Measurements from ENCODE around the gene INSR. TPM values are rescaled to one million over a fixed set of nuclear protein-coding genes. Genes with fewer than 3 reads are reported as not detected.
A peak's percentile ranks its signal among the peaks of the same experiment; 100 is the strongest.

Gene INSR
- total RNA-seq, 2 experiments from 2014 or later: 0.65 to 0.89 TPM

DNA sequence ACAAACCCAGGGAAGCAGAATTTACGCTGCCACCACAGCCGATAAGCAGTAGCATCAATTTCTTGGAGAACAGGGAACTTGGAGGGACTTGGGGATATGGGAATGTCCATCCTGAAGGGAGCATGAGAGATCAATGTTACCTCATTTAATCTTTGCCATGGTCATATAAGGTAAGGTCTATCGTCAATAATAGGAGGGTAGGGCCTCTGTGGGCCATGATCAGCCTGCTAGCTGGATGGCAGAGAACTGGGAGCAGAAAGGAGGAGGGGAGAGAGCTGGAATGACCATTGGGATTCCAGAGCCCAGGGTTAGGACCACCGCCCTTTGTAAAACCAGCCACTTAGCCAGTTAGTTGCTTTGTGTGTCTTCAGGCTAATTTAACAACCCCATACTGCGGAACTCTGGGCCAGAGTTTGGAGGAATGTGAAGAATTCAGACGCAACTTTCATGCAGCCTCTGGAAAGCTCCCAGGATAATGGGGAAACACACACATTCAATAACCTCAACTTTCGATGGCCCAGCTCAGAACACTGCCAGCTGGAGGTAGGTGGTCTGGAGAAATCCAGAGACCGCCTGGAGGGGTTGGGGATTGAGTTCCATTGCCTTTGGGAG is 184.4 kb downstream of the INSR start:
- Mint-ChIP-seq H3K4me1 (no peaks in the 10 kb centered on the region), H3K27me3 (no peaks in the 10 kb centered on the region), H3K9me3 (no peaks in the 10 kb centered on the region), H3K4me3 (no peak overlapping the region), H3K27ac (no peak overlapping the region), H3K36me3 (no peaks in the 10 kb centered on the region)
- DNase-seq (no peak), ATAC-seq (ENCODE audit: low read depth) (no peak)
- POLR2A ChIA-PET: no interaction called here

DNA sequence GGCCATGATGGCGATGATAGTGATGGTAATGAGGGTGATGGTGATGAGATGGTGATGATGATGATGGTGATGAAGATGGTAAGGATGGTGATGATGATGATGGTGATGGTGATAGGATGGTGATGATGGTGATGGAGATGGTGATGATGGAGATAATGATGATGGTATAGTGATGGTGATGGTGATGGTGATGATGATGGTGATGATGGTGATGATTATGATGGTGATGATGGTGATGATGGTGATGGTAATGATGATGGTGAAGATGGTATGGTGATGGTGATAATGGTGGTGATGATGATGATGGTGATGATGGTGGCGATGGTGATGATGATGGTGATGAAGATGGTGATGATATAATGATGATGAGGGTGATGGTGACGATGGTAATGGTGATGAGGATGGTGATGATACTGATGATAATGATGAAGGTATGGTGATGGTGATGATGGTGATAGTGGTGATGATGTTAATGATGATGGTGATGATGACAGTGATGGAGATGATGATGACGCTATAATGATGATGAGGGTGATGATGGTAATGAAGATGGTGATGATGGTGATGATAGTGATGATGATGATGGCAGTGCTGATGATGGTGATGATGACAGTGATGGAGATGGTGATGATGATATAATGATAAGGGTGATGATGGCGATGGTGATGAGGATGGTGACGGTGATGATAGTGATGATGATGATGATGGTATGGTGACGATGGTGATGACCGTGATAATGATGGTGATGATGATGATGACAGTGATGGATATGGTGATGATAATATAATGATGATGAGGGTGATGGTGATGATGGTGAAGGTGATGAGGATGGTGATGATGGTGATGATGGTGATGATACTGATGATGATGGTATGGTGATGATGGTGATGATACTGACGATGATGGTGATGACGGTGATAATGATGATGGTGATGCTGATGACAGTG is 187.2 kb downstream of the INSR start:
- no peak for ATAC-seq (ENCODE audit: low read depth)
- Mint-ChIP-seq H3K36me3 (no peaks in the 10 kb centered on the region), H3K27me3 (no peaks in the 10 kb centered on the region), H3K4me3 (no peak overlapping the region), H3K27ac (no peak overlapping the region), H3K9me3 (no peaks in the 10 kb centered on the region), H3K4me1 (no peaks in the 10 kb centered on the region)
- POLR2A ChIA-PET: no interaction called here
- no peak for DNase-seq

DNA sequence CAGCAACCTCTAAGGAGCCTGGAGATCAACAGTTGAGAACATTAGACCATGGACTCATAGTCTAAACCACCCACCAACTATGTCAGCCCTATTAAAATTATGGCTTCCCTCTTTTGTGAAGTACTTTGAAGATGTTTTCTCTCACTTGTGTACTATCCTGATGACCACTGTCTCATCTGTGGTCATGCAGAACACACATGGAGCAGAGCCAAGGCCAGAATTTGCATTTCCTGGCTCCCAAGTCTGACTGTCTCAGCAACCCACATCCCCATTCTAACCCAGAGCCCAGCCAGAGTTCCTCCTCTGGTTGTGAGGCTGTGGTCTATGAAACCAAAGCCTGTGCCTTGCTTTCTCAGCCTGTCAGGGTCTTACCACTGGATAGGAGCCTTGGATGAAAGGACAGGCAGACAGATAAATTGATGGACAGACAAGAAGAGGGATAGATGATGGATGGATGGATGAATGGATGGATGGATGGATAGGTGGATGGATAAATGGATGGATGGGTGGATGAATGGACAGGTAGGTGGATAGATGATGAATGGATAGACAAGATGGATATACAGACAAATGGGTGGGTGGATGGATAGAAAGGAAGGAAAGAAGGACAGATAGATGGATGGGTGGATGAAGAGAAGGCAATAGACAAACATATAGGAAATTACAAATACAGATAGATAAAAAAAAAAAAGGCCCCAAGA is 189.3 kb downstream of the INSR start:
- H3K4me3 Mint-ChIP-seq: no peak overlapping the region
- DNase-seq (no peak), ATAC-seq (ENCODE audit: low read depth) (no peak)
- POLR2A ChIA-PET: no interaction called here
- H3K4me1 Mint-ChIP-seq: peaks cover 7% of the 10 kb centered on the region
- H3K27ac Mint-ChIP-seq: no peak overlapping the region
- H3K36me3 Mint-ChIP-seq: no peaks in the 10 kb centered on the region
- no peaks in the 10 kb centered on the region for H3K27me3 Mint-ChIP-seq
- H3K9me3 Mint-ChIP-seq: no peaks in the 10 kb centered on the region

DNA sequence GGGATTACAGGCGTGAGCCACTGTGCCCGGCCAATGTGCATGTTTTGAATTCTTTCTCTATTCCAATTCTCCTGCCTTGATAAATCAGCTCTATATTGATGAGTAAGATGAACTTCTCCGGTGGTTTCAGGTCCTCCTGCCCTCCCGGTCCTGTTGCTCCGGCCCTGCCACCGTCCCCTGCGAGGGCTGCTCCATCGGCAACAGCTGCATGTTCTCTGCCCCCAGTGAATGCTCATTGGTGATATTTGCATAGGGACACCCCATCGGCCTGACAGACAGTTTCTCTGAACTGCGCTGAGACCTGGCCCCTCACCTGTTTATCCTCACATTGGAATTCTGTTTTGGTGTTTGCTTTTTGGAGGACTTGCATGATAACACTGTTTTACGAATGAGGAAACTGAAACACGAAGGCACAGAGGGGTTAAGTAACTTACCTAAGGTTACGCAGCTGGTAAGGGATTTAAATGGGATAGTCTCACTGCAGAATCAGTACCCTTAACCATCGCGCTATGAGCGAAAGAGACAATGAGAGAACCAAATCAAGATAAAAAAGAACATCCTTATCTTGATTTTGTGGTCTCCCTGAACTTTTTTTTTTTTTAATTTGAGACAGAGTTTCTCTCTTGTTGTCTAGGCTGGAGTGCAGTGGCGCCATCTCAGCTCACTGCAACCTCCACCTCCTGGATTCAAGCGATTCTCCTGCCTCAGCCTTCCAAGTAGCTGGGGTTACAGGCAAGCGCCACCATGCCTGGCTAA is 192.5 kb downstream of the INSR start:
- peaks cover 11% of the 10 kb centered on the region for H3K9me3 Mint-ChIP-seq
- DNase-seq (no peak), ATAC-seq (ENCODE audit: low read depth) (no peak)
- H3K4me3 Mint-ChIP-seq: peak overlapping the region; percentile 31
- no peaks in the 10 kb centered on the region for H3K27me3 Mint-ChIP-seq
- peaks cover 5% of the 10 kb centered on the region for H3K36me3 Mint-ChIP-seq
- H3K27ac Mint-ChIP-seq: no peak overlapping the region
- POLR2A ChIA-PET: interaction anchor here (0.6 to 0.7 kb wide), 2 partner anchors 203 to 252 kb away, joined by 3 to 4 read pairs; no protein-coding TSS in a partner anchor
- peaks cover 19% of the 10 kb centered on the region for H3K4me1 Mint-ChIP-seq

DNA sequence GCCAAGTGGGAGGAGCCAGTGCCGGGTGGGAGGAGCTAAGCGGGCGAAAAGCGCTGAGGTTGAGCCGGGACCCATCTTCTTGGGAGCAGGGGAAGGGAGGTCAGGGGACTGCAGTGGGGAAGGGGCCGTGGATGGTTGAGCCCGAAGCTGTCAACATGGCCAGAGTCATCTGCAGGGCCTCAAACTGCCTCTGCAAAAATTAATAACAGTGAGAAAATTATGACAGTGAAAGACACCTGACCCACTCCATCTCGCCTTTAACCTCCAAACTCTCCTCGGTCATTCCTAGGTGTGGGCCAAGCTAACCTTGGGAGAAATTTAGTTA is 194.7 kb downstream of the INSR start:
- H3K36me3 Mint-ChIP-seq: peaks cover 9% of the 10 kb centered on the region
- H3K4me3 Mint-ChIP-seq: peak overlapping the region; percentile 85
- ATAC-seq (ENCODE audit: low read depth) (no peak), DNase-seq (no peak)
- H3K27ac Mint-ChIP-seq: peak overlapping the region; percentile 91
- no peaks in the 10 kb centered on the region for H3K27me3 Mint-ChIP-seq
- H3K4me1 Mint-ChIP-seq: peaks cover 19% of the 10 kb centered on the region
- peaks cover 20% of the 10 kb centered on the region for H3K9me3 Mint-ChIP-seq
- POLR2A ChIA-PET: interaction anchor here (0.5 to 3.4 kb wide), 10 partner anchors 13 to 423 kb away, joined by 3 to 47 read pairs (median 4); partner anchors contain the start of genes ARHGEF18 and ZNF557

DNA sequence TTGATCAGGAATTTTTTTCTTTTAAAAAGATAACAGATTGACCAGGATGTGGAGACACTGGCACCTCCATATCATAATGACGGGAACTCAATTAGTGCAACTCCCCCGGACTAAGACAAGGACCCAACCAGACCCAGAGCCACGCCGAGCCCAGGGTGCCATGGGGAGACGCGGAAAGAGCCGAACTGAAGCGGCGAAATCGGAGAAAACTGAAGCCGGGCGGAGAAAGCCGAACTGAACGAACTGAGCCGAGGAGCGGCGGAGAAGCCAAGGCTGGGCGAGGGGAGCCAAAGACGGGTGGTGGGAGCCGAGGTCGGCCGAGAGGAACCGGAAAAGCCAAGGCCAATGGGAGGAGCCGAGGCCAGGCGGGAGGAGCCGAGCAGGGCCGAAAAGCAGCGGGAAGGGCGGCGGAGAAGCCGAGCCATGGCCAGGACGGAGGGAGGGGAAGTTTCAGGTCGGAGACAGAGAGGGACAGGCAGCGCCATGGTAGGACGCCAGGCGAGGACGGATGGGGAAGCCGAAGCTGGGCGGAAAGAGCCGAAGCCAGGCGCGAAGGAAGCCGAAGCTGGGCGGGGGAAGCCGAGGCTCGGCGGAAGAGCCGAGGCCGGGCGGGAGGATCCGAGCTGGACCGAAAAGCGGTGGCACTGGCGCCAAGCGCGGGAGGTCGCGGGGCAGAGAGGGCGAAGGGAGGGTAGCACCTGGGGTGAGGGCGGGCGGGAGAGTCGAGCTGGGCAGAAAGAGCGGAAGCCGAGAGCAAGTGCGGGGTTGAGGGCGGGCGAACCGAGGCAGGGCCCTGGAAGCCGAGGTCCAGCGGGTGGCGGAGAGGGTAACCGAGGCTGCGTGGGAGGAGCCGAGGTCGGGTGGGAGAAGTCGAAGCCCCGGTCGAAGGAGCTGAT is 195.3 kb downstream of the INSR start:
- peak overlapping the region; percentile 85 for H3K4me3 Mint-ChIP-seq
- H3K27ac Mint-ChIP-seq: peak overlapping the region; percentile 91
- peaks cover 20% of the 10 kb centered on the region for H3K9me3 Mint-ChIP-seq
- peaks cover 9% of the 10 kb centered on the region for H3K36me3 Mint-ChIP-seq
- DNase-seq (peak; percentile 91), ATAC-seq (ENCODE audit: low read depth) (peak; percentile 94)
- POLR2A ChIA-PET: interaction anchor here (0.5 to 3.4 kb wide), 10 partner anchors 12 to 424 kb away, joined by 3 to 47 read pairs (median 4); partner anchors contain the start of genes ARHGEF18 and ZNF557
- H3K4me1 Mint-ChIP-seq: peaks cover 19% of the 10 kb centered on the region
- no peaks in the 10 kb centered on the region for H3K27me3 Mint-ChIP-seq

DNA sequence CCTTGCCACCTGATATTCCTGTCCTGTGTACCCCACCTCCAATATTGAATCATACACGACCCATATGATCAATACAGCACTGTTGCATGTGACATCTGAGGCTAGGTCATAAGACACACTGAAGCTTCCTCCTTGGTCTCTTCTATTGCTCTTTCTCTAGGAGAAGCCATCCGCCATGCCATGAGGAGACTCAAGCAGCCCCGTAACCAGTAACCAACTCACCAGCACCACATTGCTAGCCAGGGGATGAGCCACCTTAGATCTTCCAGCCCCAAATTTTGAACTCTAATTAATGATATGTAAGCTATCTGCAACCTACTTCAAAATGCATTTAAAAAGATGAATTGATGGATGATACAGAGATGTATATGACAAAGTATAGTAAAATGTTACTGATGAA is 196.1 kb downstream of the INSR start:
- ATAC-seq (ENCODE audit: low read depth) (no peak), DNase-seq (no peak)
- Mint-ChIP-seq H3K4me3 (peak overlapping the region; percentile 85), H3K4me1 (peaks cover 19% of the 10 kb centered on the region), H3K27me3 (no peaks in the 10 kb centered on the region), H3K9me3 (peaks cover 23% of the 10 kb centered on the region), H3K27ac (peak overlapping the region; percentile 91), H3K36me3 (peaks cover 9% of the 10 kb centered on the region)
- POLR2A ChIA-PET: interaction anchor here (3.4 kb wide), 1 partner anchor 29 kb away, joined by 47 read pairs; the partner anchor contains the start of gene ZNF557

DNA sequence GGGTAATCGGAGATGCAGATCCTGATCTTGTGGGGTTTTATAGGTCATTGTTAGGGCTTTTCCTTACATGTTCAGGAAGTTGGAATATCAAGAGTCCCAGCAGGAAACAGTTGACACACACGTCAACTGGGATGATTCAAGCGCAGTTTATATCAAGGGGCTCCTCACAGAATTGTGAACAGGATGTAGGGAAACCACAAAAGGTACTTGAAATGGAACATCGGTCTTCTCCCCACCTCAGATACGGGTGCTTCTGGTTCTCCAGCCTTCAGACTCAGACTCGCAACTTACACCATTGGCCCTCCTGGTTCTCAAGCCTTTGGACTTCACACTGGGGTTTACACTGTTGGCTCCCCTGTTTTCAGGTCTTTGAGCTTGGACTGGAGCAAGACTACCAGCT is 205.2 kb downstream of the INSR start:
- H3K27me3 Mint-ChIP-seq: no peaks in the 10 kb centered on the region
- H3K36me3 Mint-ChIP-seq: peaks cover 37% of the 10 kb centered on the region
- H3K4me3 Mint-ChIP-seq: no peak overlapping the region
- H3K27ac Mint-ChIP-seq: no peak overlapping the region
- POLR2A ChIA-PET: no interaction called here
- DNase-seq: no peak
- H3K4me1 Mint-ChIP-seq: peaks cover 5% of the 10 kb centered on the region
- H3K9me3 Mint-ChIP-seq: peaks cover 30% of the 10 kb centered on the region
- no peak for ATAC-seq (ENCODE audit: low read depth)

DNA sequence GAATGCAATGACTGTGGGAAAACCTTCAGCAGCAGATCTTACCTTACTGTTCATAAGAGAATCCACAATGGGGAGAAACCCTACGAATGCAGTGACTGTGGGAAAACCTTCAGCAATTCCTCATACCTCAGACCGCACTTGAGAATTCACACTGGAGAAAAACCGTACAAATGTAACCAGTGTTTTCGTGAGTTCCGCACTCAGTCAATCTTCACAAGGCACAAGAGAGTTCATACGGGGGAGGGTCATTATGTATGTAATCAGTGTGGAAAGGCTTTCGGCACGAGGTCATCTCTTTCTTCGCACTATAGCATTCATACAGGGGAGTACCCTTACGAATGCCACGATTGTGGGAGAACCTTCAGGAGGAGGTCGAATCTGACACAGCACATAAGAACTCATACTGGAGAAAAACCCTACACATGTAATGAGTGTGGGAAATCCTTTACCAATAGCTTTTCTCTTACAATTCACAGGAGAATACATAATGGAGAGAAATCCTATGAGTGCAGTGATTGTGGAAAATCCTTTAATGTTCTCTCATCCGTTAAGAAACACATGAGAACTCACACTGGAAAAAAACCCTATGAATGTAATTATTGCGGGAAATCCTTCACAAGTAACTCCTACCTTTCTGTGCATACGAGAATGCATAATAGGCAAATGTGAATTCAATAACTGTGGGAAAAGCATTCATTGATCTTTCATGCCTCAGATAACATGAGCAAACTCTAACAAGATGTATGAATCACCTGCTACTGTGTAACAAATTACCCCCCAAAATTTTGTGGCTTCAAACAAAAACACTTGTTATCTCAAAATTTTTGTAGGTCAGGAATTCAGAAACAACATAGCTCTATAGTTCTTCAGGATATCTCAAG is 210.9 kb downstream of the INSR start:
- POLR2A ChIA-PET: interaction anchor here (1.2 to 1.6 kb wide), 2 partner anchors 14 to 16 kb away, joined by 3 to 7 read pairs; partner anchors contain the start of gene ZNF557
- DNase-seq: no peak

DNA sequence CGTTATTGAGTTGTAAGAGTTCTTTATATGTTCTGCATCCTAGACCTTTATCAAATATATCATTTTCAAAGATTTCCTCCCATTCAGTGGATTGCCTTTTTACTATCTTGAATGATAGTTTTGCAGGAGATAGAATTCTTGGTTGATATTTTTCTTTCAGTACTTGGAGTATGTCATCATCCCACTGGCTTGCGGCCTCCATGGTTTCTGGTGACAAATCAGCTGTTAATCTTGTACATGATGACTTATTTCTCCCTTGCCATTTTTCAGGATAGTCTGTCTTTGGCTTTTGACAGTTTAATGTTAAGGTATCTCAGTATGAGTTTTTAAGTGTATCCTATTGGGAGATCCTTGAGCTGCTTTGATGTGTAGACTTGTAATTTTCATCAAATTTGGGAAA is 216.2 kb downstream of the INSR start:
- DNase-seq (no peak), ATAC-seq (ENCODE audit: low read depth) (no peak)
- H3K27me3 Mint-ChIP-seq: no peaks in the 10 kb centered on the region
- POLR2A ChIA-PET: interaction anchor here (0.9 to 1.8 kb wide), 2 partner anchors 9 to 14 kb away, joined by 4 read pairs; partner anchors contain the start of gene ZNF557
- H3K9me3 Mint-ChIP-seq: peaks cover 40% of the 10 kb centered on the region
- H3K36me3 Mint-ChIP-seq: peaks cover 97% of the 10 kb centered on the region
- peaks cover 2% of the 10 kb centered on the region for H3K4me1 Mint-ChIP-seq
- H3K4me3 Mint-ChIP-seq: no peak overlapping the region
- H3K27ac Mint-ChIP-seq: no peak overlapping the region

More for the DNA sequence above, 210.9 kb downstream of the INSR start:
- Mint-ChIP-seq H3K9me3 (peaks cover 48% of the 10 kb centered on the region), H3K4me1 (peaks cover 2% of the 10 kb centered on the region), H3K27ac (no peak overlapping the region), H3K36me3 (peaks cover 79% of the 10 kb centered on the region), H3K4me3 (no peak overlapping the region), H3K27me3 (no peaks in the 10 kb centered on the region)
- ATAC-seq (ENCODE audit: low read depth): no peak

DNA sequence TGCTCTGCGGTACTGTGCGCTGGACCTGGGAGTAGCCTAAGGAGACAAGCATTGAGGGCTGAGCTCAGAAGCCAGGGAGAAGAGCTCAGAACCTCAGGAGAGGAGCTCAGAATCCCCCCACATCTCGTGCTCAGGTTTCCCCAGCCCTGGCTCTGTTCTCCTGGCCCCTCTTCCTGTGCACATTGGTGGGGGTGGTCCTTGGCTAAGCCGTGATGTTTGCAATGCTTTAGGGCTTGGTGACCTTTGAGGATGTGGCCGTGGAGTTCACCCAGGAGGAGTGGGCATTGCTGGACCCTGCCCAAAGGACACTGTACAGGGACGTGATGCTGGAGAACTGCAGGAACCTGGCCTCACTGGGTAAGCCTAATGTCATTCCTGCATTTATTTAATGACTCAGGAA is 218.1 kb downstream of the INSR start:
- POLR2A ChIA-PET: interaction anchor here (0.7 to 1.8 kb wide), 3 partner anchors 16 to 1857 kb away, joined by 3 to 4 read pairs (median 3); no protein-coding TSS in a partner anchor
- H3K4me1 Mint-ChIP-seq: peaks cover 5% of the 10 kb centered on the region
- H3K36me3 Mint-ChIP-seq: peaks cover 91% of the 10 kb centered on the region
- H3K27me3 Mint-ChIP-seq: no peaks in the 10 kb centered on the region
- H3K27ac Mint-ChIP-seq: no peak overlapping the region
- DNase-seq: no peak
- H3K4me3 Mint-ChIP-seq: no peak overlapping the region
- H3K9me3 Mint-ChIP-seq: peaks cover 39% of the 10 kb centered on the region
- ATAC-seq (ENCODE audit: low read depth): no peak
